ENCODE data around the gene RIPOR3.

DNA sequence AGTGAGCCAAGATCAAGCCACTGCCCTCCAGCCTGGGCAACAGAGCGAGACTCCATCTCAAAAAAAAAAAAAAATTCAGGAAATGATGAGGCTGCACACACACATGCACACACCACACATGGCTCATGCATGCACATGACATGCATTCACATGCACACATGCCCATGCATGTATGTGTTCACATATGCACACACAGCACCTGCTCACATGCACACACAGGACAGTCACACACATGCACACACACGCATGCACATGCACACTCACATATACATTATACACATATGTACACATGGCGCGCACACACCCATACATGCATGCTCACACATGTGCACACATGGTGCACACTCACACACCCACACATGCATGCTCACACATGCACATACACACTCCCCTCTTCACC lies 22.5 kb downstream of the RIPOR3 start:
- TF ChIP-seq, protein P1, sequence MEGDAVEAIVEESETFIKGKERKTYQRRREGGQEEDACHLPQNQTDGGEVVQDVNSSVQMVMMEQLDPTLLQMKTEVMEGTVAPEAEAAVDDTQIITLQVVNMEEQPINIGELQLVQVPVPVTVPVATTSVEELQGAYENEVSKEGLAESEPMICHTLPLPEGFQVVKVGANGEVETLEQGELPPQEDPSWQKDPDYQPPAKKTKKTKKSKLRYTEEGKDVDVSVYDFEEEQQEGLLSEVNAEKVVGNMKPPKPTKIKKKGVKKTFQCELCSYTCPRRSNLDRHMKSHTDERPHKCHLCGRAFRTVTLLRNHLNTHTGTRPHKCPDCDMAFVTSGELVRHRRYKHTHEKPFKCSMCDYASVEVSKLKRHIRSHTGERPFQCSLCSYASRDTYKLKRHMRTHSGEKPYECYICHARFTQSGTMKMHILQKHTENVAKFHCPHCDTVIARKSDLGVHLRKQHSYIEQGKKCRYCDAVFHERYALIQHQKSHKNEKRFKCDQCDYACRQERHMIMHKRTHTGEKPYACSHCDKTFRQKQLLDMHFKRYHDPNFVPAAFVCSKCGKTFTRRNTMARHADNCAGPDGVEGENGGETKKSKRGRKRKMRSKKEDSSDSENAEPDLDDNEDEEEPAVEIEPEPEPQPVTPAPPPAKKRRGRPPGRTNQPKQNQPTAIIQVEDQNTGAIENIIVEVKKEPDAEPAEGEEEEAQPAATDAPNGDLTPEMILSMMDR (IDR thresholded peaks at IDR 0.05), result no peak
- TF ChIP-seq POLR2AphosphoS5 (IDR thresholded peaks at IDR 0.05), result no peak
- TF ChIP-seq POLR2A (IDR thresholded peaks at IDR 0.05; ENCODE audit: low read depth), result no peak
